ENCODE results near the gene COASY. TPM values are rescaled to one million over a fixed set of nuclear protein-coding genes. Genes with fewer than 3 reads are reported as not detected.

The COASY gene
- total RNA-seq, 3 donors from 2014 or later, result 98.8 to 110 (median 105) TPM

Other genes with a start within 250 kb of the COASY start
- 100 to 1,000 TPM; 172 to 175 (median 173) TPM for gene STAT3, start 173.7 kb upstream of the COASY start, total RNA-seq
- gene CAVIN1, start 138.9 kb upstream of the COASY start, total RNA-seq, result 1 to 10 TPM in 1 of 3 donors, under 1 TPM in 2; 0.76 to 1.1 (median 0.92) TPM
- gene ATP6V0A1, start 103.3 kb upstream of the COASY start, total RNA-seq, result 10 to 100 TPM; 12.8 to 18.0 (median 14.4) TPM
- 10 to 100 TPM; 11.6 to 12.9 (median 12.0) TPM for gene NAGLU, start 25.9 kb upstream of the COASY start, total RNA-seq
- under 1 TPM; 0.10 to 0.53 (median 0.33) TPM for gene HSD17B1, start 9.2 kb upstream of the COASY start, total RNA-seq
- gene MLX, start 5.0 kb downstream of the COASY start, total RNA-seq, result 10 to 100 TPM; 69.3 to 90.1 (median 77.7) TPM
- gene PSMC3IP, start 15.6 kb downstream of the COASY start, total RNA-seq, result 10 to 100 TPM; 23.5 to 31.0 (median 26.9) TPM
- 10 to 100 TPM; 27.2 to 37.9 (median 30.0) TPM for gene RETREG3, start 47.2 kb downstream of the COASY start, total RNA-seq
- 100 to 1,000 TPM in 1 of 3 donors, 10 to 100 TPM in 2; 91.7 to 103 (median 93.7) TPM for gene TUBG1, start 47.5 kb downstream of the COASY start, total RNA-seq
- 1 to 10 TPM; 5.6 to 7.1 (median 5.9) TPM for gene TUBG2, start 97.1 kb downstream of the COASY start, total RNA-seq
- 1 to 10 TPM in 1 of 3 donors, under 1 TPM in 2; 0.56 to 1.2 (median 0.63) TPM for gene PLEKHH3, start 114.8 kb downstream of the COASY start, total RNA-seq
- under 1 TPM; 0.25 to 0.43 (median 0.32) TPM for gene CCR10, start 119.7 kb downstream of the COASY start, total RNA-seq
- 1 to 10 TPM in 1 of 3 donors, under 1 TPM in 2; 0.73 to 1.3 (median 0.79) TPM for gene CNTNAP1, start 120.4 kb downstream of the COASY start, total RNA-seq
- 10 to 100 TPM; 22.2 to 26.5 (median 22.6) TPM for gene EZH1, start 182.9 kb downstream of the COASY start, total RNA-seq
- not detected for gene RAMP2, start 199.1 kb downstream of the COASY start, total RNA-seq
- gene VPS25, start 211.3 kb downstream of the COASY start, total RNA-seq, result 100 to 1,000 TPM in 1 of 3 donors, 10 to 100 TPM in 2; 92.6 to 106 (median 98.7) TPM
- gene WNK4, start 218.5 kb downstream of the COASY start, total RNA-seq, result under 1 TPM; 0.16 to 0.46 (median 0.38) TPM
- 10 to 100 TPM; 52.2 to 56.2 (median 55.1) TPM for gene COA3, start 236.6 kb downstream of the COASY start, total RNA-seq
- not detected for gene CNTD1, start 236.7 kb downstream of the COASY start, total RNA-seq